PFSK-1 (cell line): ENCODE data around the gene SLC37A4.

ENCODE experiments used
- FOXP2 ChIP-seq: optimal IDR thresholded peaks from 2 replicates; pipeline ENCODE3; 2011; ENCODE audit warnings: borderline replicate concordance, control low read depth, inconsistent platforms; ENCODE audit not compliant: insufficient read depth; ENCODE audit errors: extremely low read length, extremely low read depth
- POLR2AphosphoS5 ChIP-seq: IDR thresholded peaks from 2 replicates; pipeline ENCODE4 v1.6.1; 2012; ENCODE audit warnings: low read depth, mild to moderate bottlenecking, control low read depth, low read length, moderate library complexity
- SIN3A ChIP-seq: IDR thresholded peaks from 2 replicates; pipeline ENCODE4 v1.6.1; 2012; ENCODE audit warnings: mild to moderate bottlenecking, low read length, moderate library complexity, borderline replicate concordance; ENCODE audit not compliant: insufficient read depth
- TAF1 ChIP-seq: IDR thresholded peaks from 2 replicates; pipeline ENCODE4 v1.6.1; 2012; ENCODE audit warnings: low read length, control low read depth, borderline replicate concordance; ENCODE audit not compliant: insufficient read depth
- TF ChIP-seq, protein P1 (sequence below), 2 experiments: IDR thresholded peaks; 2 replicates each; pipeline versions ENCODE4 v1.6.1 to v1.8.0; 2011 to 2012; ENCODE audit warnings: low read depth in 2 of 2, low read length in 2 of 2, control low read depth in 1 of 2, inconsistent platforms in 1 of 2, mild to moderate bottlenecking in 1 of 2, moderate library complexity in 1 of 2; ENCODE audit not compliant: insufficient read depth in 1 of 2

DNA sequence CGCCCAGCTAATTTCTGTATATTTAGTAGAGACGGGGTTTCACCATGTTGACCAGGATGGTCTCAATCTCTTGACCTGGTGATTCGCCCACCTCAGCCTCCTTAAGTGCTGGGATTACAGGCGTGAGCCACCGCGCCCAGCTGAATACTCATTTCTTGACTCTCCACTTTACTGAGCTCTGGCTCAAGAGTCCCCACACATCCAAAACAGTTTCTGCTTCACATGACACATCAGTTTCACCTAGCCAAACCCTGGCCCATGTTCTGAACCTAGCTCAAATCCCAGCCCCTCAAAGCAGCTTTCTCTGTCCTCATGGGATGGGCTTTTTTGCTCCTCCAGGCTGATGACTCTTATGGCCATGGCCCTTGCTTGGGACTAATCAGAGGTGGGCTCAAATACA is 16.5 kb upstream of the SLC37A4 start:
- no peak for TF ChIP-seq POLR2AphosphoS5
- TF ChIP-seq, protein P1, sequence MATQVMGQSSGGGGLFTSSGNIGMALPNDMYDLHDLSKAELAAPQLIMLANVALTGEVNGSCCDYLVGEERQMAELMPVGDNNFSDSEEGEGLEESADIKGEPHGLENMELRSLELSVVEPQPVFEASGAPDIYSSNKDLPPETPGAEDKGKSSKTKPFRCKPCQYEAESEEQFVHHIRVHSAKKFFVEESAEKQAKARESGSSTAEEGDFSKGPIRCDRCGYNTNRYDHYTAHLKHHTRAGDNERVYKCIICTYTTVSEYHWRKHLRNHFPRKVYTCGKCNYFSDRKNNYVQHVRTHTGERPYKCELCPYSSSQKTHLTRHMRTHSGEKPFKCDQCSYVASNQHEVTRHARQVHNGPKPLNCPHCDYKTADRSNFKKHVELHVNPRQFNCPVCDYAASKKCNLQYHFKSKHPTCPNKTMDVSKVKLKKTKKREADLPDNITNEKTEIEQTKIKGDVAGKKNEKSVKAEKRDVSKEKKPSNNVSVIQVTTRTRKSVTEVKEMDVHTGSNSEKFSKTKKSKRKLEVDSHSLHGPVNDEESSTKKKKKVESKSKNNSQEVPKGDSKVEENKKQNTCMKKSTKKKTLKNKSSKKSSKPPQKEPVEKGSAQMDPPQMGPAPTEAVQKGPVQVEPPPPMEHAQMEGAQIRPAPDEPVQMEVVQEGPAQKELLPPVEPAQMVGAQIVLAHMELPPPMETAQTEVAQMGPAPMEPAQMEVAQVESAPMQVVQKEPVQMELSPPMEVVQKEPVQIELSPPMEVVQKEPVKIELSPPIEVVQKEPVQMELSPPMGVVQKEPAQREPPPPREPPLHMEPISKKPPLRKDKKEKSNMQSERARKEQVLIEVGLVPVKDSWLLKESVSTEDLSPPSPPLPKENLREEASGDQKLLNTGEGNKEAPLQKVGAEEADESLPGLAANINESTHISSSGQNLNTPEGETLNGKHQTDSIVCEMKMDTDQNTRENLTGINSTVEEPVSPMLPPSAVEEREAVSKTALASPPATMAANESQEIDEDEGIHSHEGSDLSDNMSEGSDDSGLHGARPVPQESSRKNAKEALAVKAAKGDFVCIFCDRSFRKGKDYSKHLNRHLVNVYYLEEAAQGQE (IDR thresholded peaks at IDR 0.05; ENCODE audit: insufficient read depth in 1 of 2, low read depth in 2 of 2, low read length in 2 of 2), result no peak
- TF ChIP-seq SIN3A, result no peak
- TF ChIP-seq FOXP2, result no peak
- TF ChIP-seq TAF1, result no peak
